Stimulated activated CD8-positive, alpha-beta memory T cell treated with anti-CD3 and anti-CD28 coated beads, Interleukin-15, amount 100 ng/mL, for 1 hour (primary cell): ENCODE data around the gene PRKCA.
"Not testable (repeated sequence)": the region's sequence is repeated elsewhere in the genome, so short reads cannot be mapped to it uniquely, and the experiment has no call there.

Experiments used
- DNase-seq: peaks from one replicate; pipeline ENCODE4 v3.0.0-alpha.2; 2020; ENCODE audit warnings: low read depth

Gene PRKCA

GRCh38 chr17:66386498-66387351, 84.3 kb downstream of the PRKCA start:
- no peak for DNase-seq

GRCh38 chr17:66387392-66387981, 85.1 kb downstream of the PRKCA start:
- DNase-seq, result no peak

DNA sequence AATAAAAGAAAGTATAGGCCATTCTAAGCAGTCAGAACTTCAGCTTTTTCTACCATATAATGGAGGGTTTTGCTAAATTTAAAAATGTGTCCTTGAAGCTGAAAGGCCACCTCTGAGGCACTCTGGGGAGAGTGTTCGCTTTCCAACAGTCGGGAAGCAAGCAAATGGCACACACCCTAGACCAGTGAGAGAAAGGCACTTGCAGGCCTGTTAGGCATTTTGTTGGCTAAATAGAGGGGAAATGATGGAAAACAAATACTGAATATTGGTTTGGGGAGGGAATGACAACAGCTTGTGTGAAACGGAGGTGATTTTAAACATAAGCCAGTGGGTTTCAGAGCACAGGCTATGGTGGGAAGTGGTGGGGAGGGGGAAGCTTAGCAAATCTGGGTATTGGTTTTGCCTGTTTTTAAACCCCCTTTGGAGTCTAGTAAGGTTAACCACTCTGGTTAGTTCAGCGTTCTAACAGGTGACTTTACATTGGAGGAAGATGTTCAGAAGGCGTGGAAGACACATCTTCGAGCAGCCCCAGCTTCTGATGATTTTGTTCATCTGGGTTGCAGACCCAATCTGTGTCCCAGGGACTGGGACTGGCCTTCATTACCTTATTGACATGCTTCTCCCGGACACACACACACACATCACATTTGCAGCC, 90.5 kb downstream of the PRKCA start:
- no peak for DNase-seq

DNA sequence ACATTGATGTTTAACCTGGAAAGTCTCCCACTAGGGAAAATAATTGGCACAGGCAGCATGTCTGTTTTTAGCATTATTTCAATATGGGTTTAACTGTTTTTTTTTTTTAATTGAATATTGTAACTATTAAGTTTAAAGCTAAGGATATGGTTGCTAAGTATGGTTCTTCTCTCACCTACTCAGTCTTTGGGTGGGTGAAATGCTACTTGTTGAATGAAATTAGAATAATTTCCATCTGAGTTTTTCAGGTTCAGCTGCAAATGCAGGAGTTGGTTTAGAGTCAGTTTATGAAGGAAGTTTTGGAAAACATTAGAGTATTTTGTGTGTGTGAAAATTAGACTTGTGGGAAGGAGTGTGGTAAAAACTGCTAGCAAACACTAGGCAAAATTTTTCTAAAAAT, 93.5 kb downstream of the PRKCA start:
- DNase-seq, result no peak

- no peak for DNase-seq
Observed at GRCh38 chr17:66397486-66397885, 95.1 kb downstream of the PRKCA start.

GRCh38 chr17:66398059-66398458, 95.6 kb downstream of the PRKCA start:
- DNase-seq, result no peak

- no peak for DNase-seq
Observed at GRCh38 chr17:66398617-66399016, 96.2 kb downstream of the PRKCA start.

GRCh38 chr17:66399441-66399840, 97.0 kb downstream of the PRKCA start:
- DNase-seq, result no peak

GRCh38 chr17:66400041-66400688, 97.8 kb downstream of the PRKCA start:
- not testable (repeated sequence) for DNase-seq

DNA sequence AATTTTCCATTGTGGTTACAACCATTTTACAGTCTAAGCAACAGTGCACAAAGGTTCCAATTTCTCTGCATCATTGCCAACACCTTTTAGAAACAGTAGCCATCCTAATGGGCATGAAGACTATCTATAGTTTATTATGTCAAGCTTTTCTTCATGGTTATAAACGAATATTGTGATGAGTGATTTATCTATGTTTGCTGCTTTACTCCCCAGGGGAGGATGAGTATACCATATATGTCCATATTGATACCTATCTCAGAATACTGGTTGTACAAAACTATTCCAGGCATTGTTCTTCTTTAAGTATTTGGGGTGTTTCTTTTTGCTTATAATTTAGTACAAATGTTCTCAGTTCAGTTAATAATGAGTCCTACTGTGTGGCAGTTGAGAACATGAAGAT, 98.3 kb downstream of the PRKCA start:
- no peak for DNase-seq

DNA sequence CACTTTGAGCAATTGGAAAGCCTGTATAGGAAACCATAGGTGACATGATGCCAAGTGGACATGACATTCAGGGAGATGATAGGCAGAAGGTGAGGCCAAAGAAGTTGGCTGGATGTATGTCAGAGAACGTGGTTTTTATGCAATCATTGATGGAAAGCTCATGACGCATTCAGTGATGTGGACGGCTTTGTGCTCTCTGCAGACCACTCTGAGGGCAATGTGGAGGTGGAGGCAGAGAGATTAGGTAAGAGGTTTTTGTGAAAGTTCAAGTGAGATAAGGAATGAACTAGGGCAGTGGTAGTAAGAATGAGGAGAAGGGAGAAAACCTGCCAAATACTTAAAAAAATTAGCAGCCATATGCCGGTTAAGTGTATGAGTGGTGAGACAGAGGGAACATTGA, 99.0 kb downstream of the PRKCA start:
- no peak for DNase-seq

DNA sequence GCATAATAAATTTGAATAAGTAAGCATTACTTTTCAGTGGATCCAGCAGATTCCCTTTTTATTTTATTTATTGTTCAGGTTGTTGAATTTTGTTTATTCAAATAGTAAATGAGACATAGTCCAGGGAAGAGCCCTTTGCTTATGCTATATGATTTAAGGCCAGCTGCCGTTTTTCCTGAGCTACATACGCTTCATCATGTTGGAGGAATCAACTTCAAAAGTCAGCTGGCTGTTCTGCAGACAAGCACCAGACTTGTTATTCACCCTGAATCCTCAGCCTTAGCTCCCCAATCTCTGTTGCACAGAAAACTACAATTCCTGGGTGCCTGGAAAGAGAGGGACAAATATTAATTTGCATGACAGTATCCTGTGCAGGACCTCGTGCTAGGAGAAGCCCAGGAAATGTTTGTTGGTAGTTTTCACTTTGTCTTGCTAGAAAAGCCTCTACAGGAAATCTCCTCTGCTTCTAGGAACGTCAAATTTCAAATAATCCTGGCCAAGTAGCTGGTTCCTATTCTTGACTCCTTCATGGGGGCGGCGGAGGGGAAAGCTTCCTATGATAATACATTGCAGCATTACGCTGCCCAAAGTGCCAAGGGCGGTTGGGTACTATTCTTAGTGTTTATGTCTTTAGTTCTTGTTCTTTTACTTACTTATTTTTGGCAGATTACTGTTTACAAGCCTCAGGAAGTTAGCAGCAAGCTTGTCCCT, 101.6 kb downstream of the PRKCA start:
- DNase-seq, result no peak

DNA sequence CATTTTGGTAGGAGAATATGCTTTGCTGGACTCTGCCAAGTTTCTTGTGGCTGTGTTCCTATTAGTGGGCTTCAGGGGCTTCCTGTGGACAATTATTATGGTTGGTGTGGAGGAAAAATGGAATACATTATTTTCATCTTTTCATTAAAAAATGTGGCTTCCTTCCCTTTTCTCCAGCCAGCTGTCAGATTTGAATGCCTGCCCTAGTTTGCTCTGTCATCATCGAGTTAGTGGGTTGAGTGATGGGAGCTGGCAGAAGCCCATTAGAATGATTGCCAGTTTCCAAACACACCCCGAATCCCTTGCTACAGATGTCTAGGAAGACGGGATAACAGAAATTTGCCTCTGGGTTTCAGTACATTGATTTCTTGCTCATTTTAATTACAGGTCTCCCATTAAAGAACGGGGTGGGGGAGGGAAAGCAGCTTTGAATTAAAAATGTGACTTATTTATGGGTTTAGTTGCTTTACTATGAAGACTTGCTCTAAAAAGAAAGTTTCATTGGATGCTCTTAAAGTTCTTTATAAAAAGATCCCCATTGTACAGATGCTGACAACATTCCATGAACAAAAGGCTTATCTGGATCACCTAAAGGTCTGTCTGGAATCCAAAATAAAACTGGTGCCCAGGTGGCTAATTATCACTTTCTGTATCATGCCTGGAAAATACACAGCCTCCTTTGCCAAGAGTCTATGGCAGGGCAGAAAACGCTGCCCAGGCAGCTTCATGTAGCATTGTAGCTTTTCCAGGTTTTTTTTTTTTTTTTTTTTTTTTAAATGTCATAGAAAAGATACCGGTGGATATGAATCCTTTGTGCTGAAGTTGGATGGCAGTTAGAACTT, 103.6 kb downstream of the PRKCA start:
- no peak for DNase-seq

GRCh38 chr17:66406701-66407644, 104.6 kb downstream of the PRKCA start:
- no peak for DNase-seq

DNA sequence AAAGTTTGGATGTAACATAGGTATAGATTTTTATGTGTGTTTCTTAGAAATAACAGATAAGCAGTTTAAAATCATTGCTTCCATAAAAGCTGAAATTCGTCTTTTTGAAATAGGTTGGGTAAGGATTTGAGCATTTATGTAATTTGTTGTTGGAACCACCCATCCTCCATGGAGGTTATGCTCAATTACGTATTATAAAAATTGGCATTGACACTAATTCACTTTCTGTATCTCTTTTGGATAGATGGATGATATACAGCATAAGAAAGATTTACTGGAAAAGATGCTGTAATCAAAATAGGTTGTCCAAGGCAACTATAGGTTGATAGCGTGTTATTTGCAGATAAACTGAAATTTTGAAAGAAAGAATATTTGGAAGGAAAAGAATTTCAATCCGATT, 105.5 kb downstream of the PRKCA start:
- DNase-seq, result no peak

GRCh38 chr17:66411520-66411919, 109.1 kb downstream of the PRKCA start:
- no peak for DNase-seq

DNA sequence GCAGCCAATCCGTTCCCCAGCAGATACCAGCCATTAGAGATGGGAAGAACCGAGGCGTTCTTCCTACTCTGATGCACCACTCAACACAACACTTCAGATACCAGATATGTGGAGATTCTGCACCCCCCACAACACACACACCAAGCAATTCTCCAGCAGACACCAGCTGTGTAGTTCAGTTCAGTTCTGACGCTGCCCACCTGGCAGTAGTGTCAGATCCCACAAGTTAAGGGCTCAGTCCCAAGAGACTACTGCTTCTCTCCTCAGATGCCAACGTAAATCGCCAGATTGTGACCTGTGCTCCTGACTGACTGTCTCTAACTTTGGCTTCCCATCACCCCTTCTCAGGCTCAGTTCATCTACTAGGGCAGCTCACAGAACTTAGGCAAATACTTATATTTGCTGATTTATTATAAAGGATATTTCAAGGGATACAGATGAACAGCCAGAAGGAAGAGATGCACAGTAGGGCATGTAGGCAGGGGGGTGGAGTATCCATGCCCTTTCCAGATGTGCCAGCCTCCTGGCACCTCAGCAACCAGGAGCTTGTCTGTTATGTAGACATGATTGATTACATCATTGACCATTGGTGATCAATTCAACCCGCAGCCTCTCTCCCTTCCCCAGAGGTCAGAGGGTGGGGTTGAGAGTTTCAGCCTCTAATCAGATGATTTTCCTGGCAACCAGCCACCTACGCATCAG, 110.6 kb downstream of the PRKCA start:
- no peak for DNase-seq

DNA sequence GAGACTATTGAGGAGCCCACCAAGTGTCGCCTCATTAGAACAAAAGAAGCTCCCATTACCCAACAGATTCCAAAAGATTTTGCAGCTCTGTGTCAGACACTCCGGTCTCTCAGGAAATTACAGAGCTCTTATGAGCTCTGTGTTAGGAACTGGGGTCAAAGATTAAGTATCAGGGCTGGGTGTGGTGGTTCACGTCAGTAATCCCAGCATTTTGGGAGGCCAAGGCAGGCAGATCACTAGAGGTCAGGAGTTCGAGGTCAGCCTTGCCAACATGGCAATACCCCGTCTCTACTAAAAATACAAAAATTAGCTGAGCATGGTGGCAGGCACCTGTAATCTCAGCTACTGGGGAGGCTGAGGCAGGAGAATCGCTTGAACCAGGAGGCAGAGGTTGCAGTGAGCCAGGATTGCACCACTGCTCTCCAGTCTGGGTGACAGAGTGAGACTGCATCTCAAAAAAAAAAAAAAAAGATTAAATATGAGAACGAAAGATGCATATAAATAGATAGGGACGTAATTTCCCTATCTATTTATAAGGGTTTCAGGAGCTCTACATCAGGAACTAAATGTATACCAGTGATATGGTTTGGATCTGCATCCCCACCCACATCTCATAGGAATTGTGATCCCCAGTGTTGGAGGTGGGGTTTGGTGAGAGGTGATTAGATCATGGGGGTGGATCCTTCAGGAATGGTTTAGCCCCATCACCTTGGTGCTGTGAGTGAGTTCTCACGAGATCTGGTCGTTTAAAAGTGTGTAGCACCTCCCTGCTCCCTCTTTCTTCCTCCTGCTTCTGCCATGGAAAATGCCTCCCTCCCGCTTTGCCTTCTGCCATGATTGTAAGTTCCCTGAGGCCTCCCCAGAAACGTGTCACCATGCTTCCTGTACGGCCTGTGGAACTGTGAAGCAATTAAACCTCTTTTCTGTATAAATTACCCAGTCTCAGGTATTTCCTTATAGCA, 111.4 kb downstream of the PRKCA start:
- no peak for DNase-seq
